ENCODE measurements around the gene TAS2R38.

The TAS2R38 gene

DNA sequence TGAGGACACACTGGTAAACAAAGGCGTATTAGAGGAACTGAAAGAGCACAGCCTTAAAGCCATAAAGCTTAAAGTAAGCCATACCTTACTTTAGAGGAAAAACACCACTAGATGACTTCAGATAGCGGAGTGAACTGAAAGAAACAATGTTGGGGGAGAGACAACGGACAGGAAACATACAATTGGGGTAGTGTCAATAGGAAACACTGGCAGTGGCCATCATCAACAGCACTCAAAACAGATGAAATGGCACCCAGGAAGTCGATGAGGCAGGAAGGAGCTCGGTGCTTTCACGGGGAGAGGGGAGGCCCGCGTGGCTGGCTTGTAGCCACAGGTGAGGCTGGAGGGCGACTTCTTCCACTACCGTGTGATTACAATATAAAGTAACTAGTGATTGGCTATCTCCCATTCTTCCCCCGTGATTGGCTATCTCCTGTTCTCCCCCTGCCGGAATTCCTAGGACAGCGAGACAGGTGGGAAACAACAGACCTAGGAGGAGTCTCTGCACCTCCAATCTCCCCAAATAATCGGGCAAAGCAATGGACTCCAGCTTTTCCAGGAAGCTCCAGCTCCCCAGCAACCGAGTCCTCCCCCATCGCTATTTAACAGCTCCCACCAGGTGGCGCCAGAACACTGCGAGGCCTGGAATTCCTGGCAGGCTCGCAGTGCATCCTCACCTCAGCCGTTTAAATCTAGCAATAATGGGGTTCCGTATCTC is 2.4 kb upstream of the TAS2R38 start:
- Histone ChIP-seq H3K4me3 (ENCODE audit: low read length) (peak overlapping the region; percentile 65), H3K4me1 (ENCODE audit: control insufficient read depth, insufficient read depth, low read length) (no peaks in the 10 kb centered on the region), H3K9me3 (ENCODE audit: control insufficient read depth, low read length) (no peaks in the 10 kb centered on the region), H3K36me3 (ENCODE audit: control insufficient read depth, insufficient read depth, low read length, severe bottlenecking) (no peaks in the 10 kb centered on the region), H3K27me3 (replicated peaks; ENCODE audit: control insufficient read depth, insufficient read depth, low read length) (no peaks in the 10 kb centered on the region), H3K9ac (ENCODE audit: low read length) (no peak overlapping the region)
- DNase-seq (ENCODE audit: low read depth), result peak; percentile 85

DNA sequence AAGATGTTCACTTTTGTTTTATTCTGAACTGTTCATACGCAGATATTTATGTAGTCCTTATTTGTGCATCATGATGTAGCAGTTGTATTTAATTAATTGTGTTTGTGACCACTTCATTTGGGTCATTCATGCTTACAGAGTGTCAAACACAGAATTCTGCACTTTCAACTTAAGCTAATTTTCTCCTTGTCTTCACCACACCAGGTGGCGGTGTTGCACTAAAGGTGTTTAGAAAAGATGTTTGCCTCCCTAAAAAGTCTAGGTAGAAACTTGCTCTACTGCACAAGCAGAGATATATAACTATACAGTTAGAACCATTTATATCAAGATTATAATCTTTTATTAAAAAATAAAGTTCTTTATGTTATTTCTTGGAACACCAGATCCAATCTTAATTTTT is 1.3 kb upstream of the TAS2R38 start:
- no peak overlapping the region for H3K4me3 ChIP-seq (ENCODE audit: low read length)

DNA sequence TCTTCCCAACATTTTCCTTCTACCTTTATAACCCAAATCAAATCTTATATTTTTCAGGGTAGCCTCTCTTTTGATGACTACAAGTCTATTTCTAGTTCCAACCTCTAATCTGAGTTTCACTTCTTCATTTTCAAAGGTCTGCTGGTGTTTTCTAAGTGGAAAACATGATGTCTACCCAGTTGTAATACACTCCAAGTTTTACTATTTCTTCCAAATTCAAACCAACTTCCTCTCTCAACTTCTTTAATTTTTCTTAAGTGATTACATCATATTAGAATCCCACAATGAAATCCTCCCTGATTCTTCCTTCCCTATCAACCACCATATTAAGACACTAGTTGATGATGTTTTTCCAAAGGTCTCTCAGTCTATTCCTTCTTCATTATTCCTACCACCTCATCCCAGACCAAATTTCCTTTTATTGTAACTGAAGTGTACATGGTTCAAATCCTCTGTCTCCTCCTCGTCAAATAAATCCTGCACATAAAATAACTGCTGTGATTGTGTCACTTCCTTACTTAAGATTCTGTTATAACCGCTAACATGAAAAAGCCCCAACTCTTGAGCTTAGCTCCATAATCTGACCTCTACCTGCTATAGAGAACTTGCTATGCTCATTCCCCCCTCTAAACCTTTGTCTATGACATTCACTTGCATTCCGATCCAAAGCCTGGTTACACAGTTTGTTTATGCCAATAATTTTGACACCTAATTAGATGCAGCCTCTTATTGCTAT is 12.7 kb downstream of the TAS2R38 start:
- no peaks in the 10 kb centered on the region for H3K9me3 ChIP-seq (ENCODE audit: control insufficient read depth, low read length)
- DNase-seq (ENCODE audit: low read depth), result no peak

More for the DNA sequence above, 1.3 kb upstream of the TAS2R38 start:
- Histone ChIP-seq H3K36me3 (ENCODE audit: control insufficient read depth, insufficient read depth, low read length, severe bottlenecking) (no peaks in the 10 kb centered on the region), H3K9me3 (ENCODE audit: control insufficient read depth, low read length) (no peaks in the 10 kb centered on the region), H3K9ac (ENCODE audit: low read length) (no peak overlapping the region), H3K27me3 (replicated peaks; ENCODE audit: control insufficient read depth, insufficient read depth, low read length) (no peaks in the 10 kb centered on the region), H3K4me1 (ENCODE audit: control insufficient read depth, insufficient read depth, low read length) (no peaks in the 10 kb centered on the region)
- peak; percentile 16 for DNase-seq (ENCODE audit: low read depth)

GRCh38 chr7:141956084-141956483 is 17.5 kb downstream of the TAS2R38 start:
- H3K9me3 ChIP-seq (ENCODE audit: control insufficient read depth, low read length), result no peaks in the 10 kb centered on the region
- H3K4me1 ChIP-seq (ENCODE audit: control insufficient read depth, insufficient read depth, low read length), result no peaks in the 10 kb centered on the region
- DNase-seq (ENCODE audit: low read depth), result no peak
- no peaks in the 10 kb centered on the region for H3K27me3 ChIP-seq (replicated peaks; ENCODE audit: control insufficient read depth, insufficient read depth, low read length)
- no peaks in the 10 kb centered on the region for H3K36me3 ChIP-seq (ENCODE audit: control insufficient read depth, insufficient read depth, low read length, severe bottlenecking)
- H3K4me3 ChIP-seq (ENCODE audit: low read length), result no peak overlapping the region
- no peak overlapping the region for H3K9ac ChIP-seq (ENCODE audit: low read length)

More for the DNA sequence above, 12.7 kb downstream of the TAS2R38 start:
- Histone ChIP-seq H3K9ac (ENCODE audit: low read length) (no peak overlapping the region), H3K27me3 (replicated peaks; ENCODE audit: control insufficient read depth, insufficient read depth, low read length) (no peaks in the 10 kb centered on the region), H3K4me1 (ENCODE audit: control insufficient read depth, insufficient read depth, low read length) (no peaks in the 10 kb centered on the region), H3K36me3 (ENCODE audit: control insufficient read depth, insufficient read depth, low read length, severe bottlenecking) (no peaks in the 10 kb centered on the region), H3K4me3 (ENCODE audit: low read length) (no peak overlapping the region)

DNA sequence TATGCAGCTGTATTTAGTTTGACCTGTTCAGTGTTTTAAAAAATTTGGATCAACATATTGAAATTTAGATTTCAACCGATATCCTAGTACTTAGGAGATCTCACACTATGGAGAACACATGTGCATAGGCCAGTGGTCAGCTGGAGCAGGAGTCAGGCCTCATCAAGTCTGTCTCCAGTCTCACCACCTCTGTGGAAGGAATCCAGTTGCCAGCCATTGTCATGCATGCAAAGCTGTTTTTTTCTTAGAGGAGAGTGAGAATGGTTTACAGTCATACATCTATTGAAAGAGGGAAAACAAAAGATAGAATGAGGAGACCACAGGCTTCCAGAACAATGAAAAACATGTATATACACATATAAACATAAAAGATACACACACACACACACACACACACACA is 19.2 kb downstream of the TAS2R38 start:
- no peaks in the 10 kb centered on the region for H3K9me3 ChIP-seq (ENCODE audit: control insufficient read depth, low read length)
- H3K27me3 ChIP-seq (replicated peaks; ENCODE audit: control insufficient read depth, insufficient read depth, low read length), result no peaks in the 10 kb centered on the region
- no peak overlapping the region for H3K9ac ChIP-seq (ENCODE audit: low read length)
- DNase-seq (ENCODE audit: low read depth), result no peak
- H3K4me3 ChIP-seq (ENCODE audit: low read length), result no peak overlapping the region
- no peaks in the 10 kb centered on the region for H3K4me1 ChIP-seq (ENCODE audit: control insufficient read depth, insufficient read depth, low read length)
- no peaks in the 10 kb centered on the region for H3K36me3 ChIP-seq (ENCODE audit: control insufficient read depth, insufficient read depth, low read length, severe bottlenecking)

DNA sequence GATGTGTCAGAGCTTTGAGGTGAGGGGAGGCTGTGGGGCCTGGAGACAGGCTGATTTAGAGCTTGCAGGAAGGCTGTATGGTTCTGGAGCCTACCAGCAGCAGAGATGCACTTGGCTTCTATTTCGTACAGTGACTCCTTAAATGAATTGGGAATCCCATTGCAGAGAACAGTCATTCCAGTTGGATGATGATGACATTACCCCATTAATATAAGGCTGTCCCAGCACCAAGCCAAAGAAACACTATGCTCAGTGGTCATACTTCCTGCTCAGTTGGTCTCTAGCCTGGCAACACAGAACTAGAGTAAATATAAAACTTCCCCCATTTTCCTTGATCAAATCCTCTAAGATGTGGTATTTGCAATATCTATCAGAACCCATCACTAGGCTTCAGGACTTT is 21.1 kb downstream of the TAS2R38 start:
- Histone ChIP-seq H3K36me3 (ENCODE audit: control insufficient read depth, insufficient read depth, low read length, severe bottlenecking) (no peaks in the 10 kb centered on the region), H3K9me3 (ENCODE audit: control insufficient read depth, low read length) (no peaks in the 10 kb centered on the region), H3K4me1 (ENCODE audit: control insufficient read depth, insufficient read depth, low read length) (no peaks in the 10 kb centered on the region), H3K9ac (ENCODE audit: low read length) (no peak overlapping the region), H3K27me3 (replicated peaks; ENCODE audit: control insufficient read depth, insufficient read depth, low read length) (no peaks in the 10 kb centered on the region), H3K4me3 (ENCODE audit: low read length) (no peak overlapping the region)
- no peak for DNase-seq (ENCODE audit: low read depth)

GRCh38 chr7:141950806-141951205 is 22.8 kb downstream of the TAS2R38 start:
- Histone ChIP-seq H3K9ac (ENCODE audit: low read length) (no peak overlapping the region), H3K4me3 (ENCODE audit: low read length) (no peak overlapping the region), H3K4me1 (ENCODE audit: control insufficient read depth, insufficient read depth, low read length) (no peaks in the 10 kb centered on the region), H3K36me3 (ENCODE audit: control insufficient read depth, insufficient read depth, low read length, severe bottlenecking) (no peaks in the 10 kb centered on the region), H3K9me3 (ENCODE audit: control insufficient read depth, low read length) (no peaks in the 10 kb centered on the region), H3K27me3 (replicated peaks; ENCODE audit: control insufficient read depth, insufficient read depth, low read length) (no peaks in the 10 kb centered on the region)
- DNase-seq (ENCODE audit: low read depth), result no peak

DNA sequence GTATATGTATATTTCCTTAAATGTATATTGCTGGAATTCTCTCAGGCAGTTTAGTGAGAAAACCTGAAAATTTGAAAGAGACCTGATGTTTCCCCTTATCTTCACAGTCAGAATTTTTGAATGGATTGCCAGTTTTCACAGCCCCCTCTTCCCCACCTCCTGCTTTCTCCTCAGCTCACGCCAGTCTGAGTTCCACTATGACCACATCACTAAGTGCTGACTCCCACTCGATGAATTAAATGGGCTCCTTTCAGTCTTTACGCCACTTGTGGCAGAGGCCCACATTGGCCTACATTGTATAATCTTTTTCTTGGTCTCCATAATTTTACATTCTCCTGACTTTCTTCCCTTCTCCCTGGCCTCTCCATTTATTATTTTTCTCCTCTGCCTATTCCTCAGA is 23.7 kb downstream of the TAS2R38 start:
- no peak overlapping the region for H3K4me3 ChIP-seq (ENCODE audit: low read length)
- no peaks in the 10 kb centered on the region for H3K36me3 ChIP-seq (ENCODE audit: control insufficient read depth, insufficient read depth, low read length, severe bottlenecking)
- DNase-seq (ENCODE audit: low read depth), result no peak
- H3K27me3 ChIP-seq (replicated peaks; ENCODE audit: control insufficient read depth, insufficient read depth, low read length), result no peaks in the 10 kb centered on the region
- no peak overlapping the region for H3K9ac ChIP-seq (ENCODE audit: low read length)
- no peaks in the 10 kb centered on the region for H3K9me3 ChIP-seq (ENCODE audit: control insufficient read depth, low read length)
- H3K4me1 ChIP-seq (ENCODE audit: control insufficient read depth, insufficient read depth, low read length), result no peaks in the 10 kb centered on the region

DNA sequence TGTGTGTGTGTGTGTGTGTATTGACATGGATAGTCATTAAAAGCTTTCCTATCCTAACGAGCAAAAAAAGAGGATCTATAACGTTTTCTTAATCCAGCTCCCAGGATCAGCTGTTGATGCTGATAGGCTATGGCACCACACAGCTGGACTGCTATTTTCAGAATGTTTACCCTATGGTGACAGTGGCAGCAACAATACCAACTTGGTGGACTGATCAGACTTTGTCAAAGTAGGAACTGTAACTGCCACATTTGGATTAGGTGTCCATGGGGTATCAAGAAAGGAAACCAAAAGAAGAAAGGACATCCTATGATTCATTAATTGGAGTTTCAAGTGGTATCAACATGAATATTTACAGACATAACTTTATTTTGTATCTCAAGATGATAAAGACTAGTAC is 24.1 kb downstream of the TAS2R38 start:
- Histone ChIP-seq H3K4me3 (ENCODE audit: low read length) (no peak overlapping the region), H3K36me3 (ENCODE audit: control insufficient read depth, insufficient read depth, low read length, severe bottlenecking) (no peaks in the 10 kb centered on the region), H3K9ac (ENCODE audit: low read length) (no peak overlapping the region), H3K4me1 (ENCODE audit: control insufficient read depth, insufficient read depth, low read length) (no peaks in the 10 kb centered on the region), H3K9me3 (ENCODE audit: control insufficient read depth, low read length) (no peaks in the 10 kb centered on the region), H3K27me3 (replicated peaks; ENCODE audit: control insufficient read depth, insufficient read depth, low read length) (no peaks in the 10 kb centered on the region)
- no peak for DNase-seq (ENCODE audit: low read depth)

DNA sequence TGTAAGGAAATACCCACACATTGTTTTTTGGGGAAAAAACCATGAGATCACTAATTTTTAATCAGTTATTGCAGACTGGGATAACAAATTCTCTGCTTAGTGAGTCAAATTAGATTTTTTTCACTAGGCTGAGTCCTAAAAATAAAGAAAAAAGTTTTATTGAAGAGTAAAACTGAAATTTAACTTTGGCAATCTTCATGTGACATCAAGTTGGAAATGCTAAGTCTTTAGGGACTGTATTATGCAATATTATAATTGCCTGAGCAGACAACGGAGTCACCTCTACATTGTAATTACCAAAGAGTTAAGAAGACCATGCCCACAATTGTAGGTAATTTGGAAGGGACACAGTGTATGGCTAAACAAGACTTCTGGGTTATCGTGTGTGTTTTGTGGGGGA is 24.6 kb downstream of the TAS2R38 start:
- Histone ChIP-seq H3K36me3 (ENCODE audit: control insufficient read depth, insufficient read depth, low read length, severe bottlenecking) (no peaks in the 10 kb centered on the region), H3K4me1 (ENCODE audit: control insufficient read depth, insufficient read depth, low read length) (no peaks in the 10 kb centered on the region), H3K9me3 (ENCODE audit: control insufficient read depth, low read length) (no peaks in the 10 kb centered on the region), H3K9ac (ENCODE audit: low read length) (no peak overlapping the region), H3K4me3 (ENCODE audit: low read length) (no peak overlapping the region), H3K27me3 (replicated peaks; ENCODE audit: control insufficient read depth, insufficient read depth, low read length) (no peaks in the 10 kb centered on the region)
- DNase-seq (ENCODE audit: low read depth), result no peak

- H3K27me3 ChIP-seq (replicated peaks; ENCODE audit: control insufficient read depth, insufficient read depth, low read length), result no peaks in the 10 kb centered on the region
- no peak within 1 kb of the TSS for H3K9ac ChIP-seq (ENCODE audit: low read length)
- no peak within 1 kb of the TSS for H3K4me3 ChIP-seq (ENCODE audit: low read length)
- no peaks in the 10 kb centered on the region for H3K4me1 ChIP-seq (ENCODE audit: control insufficient read depth, insufficient read depth, low read length)
- DNase-seq (ENCODE audit: low read depth), result no peak
- no peaks in the 10 kb centered on the region for H3K36me3 ChIP-seq (ENCODE audit: control insufficient read depth, insufficient read depth, low read length, severe bottlenecking)
- peaks cover 6% of the 10 kb centered on the region for H3K9me3 ChIP-seq (ENCODE audit: control insufficient read depth, low read length)
These were observed 26.8 kb downstream of the TAS2R38 start, which contains the start of gene CLEC5A for GRCh38 chr7:141946796-141947195. Gene CLEC5A, minus strand, starts transcription at chr7:141946974. Its CDS starts 682 bp downstream, at chr7:141946292.
